ENCODE measurements around the gene NUMB. TPM values are rescaled to one million over a fixed set of nuclear protein-coding genes. Genes with fewer than 3 reads are reported as not detected.

Gene NUMB
- total RNA-seq, 1 experiment from 2014 or later, result 25.0 TPM

GRCh38 chr14:73252491-73253322 is 205.6 kb downstream of the NUMB start:
- H3K4me3 ChIP-seq, result no peak overlapping the region
- H3K27ac ChIP-seq, result no peak overlapping the region
- no peak for DNase-seq
- no peaks in the 10 kb centered on the region for H3K9me3 ChIP-seq (replicated peaks)
- no peaks in the 10 kb centered on the region for H3K27me3 ChIP-seq
- no peaks in the 10 kb centered on the region for H3K4me1 ChIP-seq
- H3K36me3 ChIP-seq, result no peaks in the 10 kb centered on the region

GRCh38 chr14:73251516-73252215 is 206.7 kb downstream of the NUMB start:
- Histone ChIP-seq H3K4me1 (no peaks in the 10 kb centered on the region), H3K27me3 (no peaks in the 10 kb centered on the region), H3K9me3 (replicated peaks) (no peaks in the 10 kb centered on the region), H3K4me3 (no peak overlapping the region), H3K27ac (no peak overlapping the region), H3K36me3 (no peaks in the 10 kb centered on the region)
- DNase-seq, result no peak

GRCh38 chr14:73250781-73251500 is 207.4 kb downstream of the NUMB start:
- H3K9me3 ChIP-seq (replicated peaks), result no peaks in the 10 kb centered on the region
- H3K4me1 ChIP-seq, result no peaks in the 10 kb centered on the region
- no peak overlapping the region for H3K27ac ChIP-seq
- H3K36me3 ChIP-seq, result no peaks in the 10 kb centered on the region
- DNase-seq, result no peak
- H3K27me3 ChIP-seq, result no peaks in the 10 kb centered on the region
- no peak overlapping the region for H3K4me3 ChIP-seq

GRCh38 chr14:73250317-73250713 is 208.0 kb downstream of the NUMB start:
- no peak for DNase-seq
- H3K27me3 ChIP-seq, result no peaks in the 10 kb centered on the region
- no peak overlapping the region for H3K27ac ChIP-seq
- H3K36me3 ChIP-seq, result no peaks in the 10 kb centered on the region
- H3K4me3 ChIP-seq, result no peak overlapping the region
- no peaks in the 10 kb centered on the region for H3K9me3 ChIP-seq (replicated peaks)
- no peaks in the 10 kb centered on the region for H3K4me1 ChIP-seq

GRCh38 chr14:73249564-73250316 is 208.6 kb downstream of the NUMB start:
- H3K4me1 ChIP-seq, result no peaks in the 10 kb centered on the region
- no peak for DNase-seq

GRCh38 chr14:73249108-73249507 is 209.2 kb downstream of the NUMB start:
- no peak for DNase-seq
- H3K27ac ChIP-seq, result no peak overlapping the region
- no peaks in the 10 kb centered on the region for H3K27me3 ChIP-seq
- no peak overlapping the region for H3K4me3 ChIP-seq
- H3K4me1 ChIP-seq, result no peaks in the 10 kb centered on the region
- H3K36me3 ChIP-seq, result no peaks in the 10 kb centered on the region
- no peaks in the 10 kb centered on the region for H3K9me3 ChIP-seq (replicated peaks)

More at GRCh38 chr14:73249564-73250316, 208.6 kb downstream of the NUMB start:
- Histone ChIP-seq H3K4me3 (no peak overlapping the region), H3K27me3 (no peaks in the 10 kb centered on the region), H3K36me3 (no peaks in the 10 kb centered on the region), H3K27ac (no peak overlapping the region), H3K9me3 (replicated peaks) (no peaks in the 10 kb centered on the region)

- DNase-seq, result no peak
- no peaks in the 10 kb centered on the region for H3K4me1 ChIP-seq
- no peaks in the 10 kb centered on the region for H3K27me3 ChIP-seq
- H3K27ac ChIP-seq, result no peak overlapping the region
- H3K36me3 ChIP-seq, result no peaks in the 10 kb centered on the region
- H3K9me3 ChIP-seq (replicated peaks), result no peaks in the 10 kb centered on the region
- H3K4me3 ChIP-seq, result no peak overlapping the region
These were observed 210.1 kb downstream of the NUMB start for GRCh38 chr14:73248108-73248868.

GRCh38 chr14:73246387-73247150 is 211.8 kb downstream of the NUMB start:
- H3K4me1 ChIP-seq, result 0 out of 2 replicates have a peak, but pooled peaks cover 4% of the 10 kb centered on the region
- H3K27ac ChIP-seq, result no peak overlapping the region
- no peak for DNase-seq
- H3K27me3 ChIP-seq, result no peaks in the 10 kb centered on the region
- H3K36me3 ChIP-seq, result no peaks in the 10 kb centered on the region
- H3K9me3 ChIP-seq (replicated peaks), result no peaks in the 10 kb centered on the region
- no peak overlapping the region for H3K4me3 ChIP-seq

- Histone ChIP-seq H3K27me3 (no peaks in the 10 kb centered on the region), H3K27ac (no peak overlapping the region), H3K36me3 (no peaks in the 10 kb centered on the region), H3K4me1 (0 out of 2 replicates have a peak, but pooled peaks cover 4% of the 10 kb centered on the region), H3K4me3 (no peak overlapping the region), H3K9me3 (replicated peaks) (no peaks in the 10 kb centered on the region)
- DNase-seq, result no peak
These were observed 212.6 kb downstream of the NUMB start for GRCh38 chr14:73245480-73246325.

- H3K9me3 ChIP-seq (replicated peaks), result no peaks in the 10 kb centered on the region
- no peak overlapping the region for H3K27ac ChIP-seq
- 0 out of 2 replicates have a peak, but pooled peaks cover 4% of the 10 kb centered on the region for H3K4me1 ChIP-seq
- peaks cover under 1% of the 10 kb centered on the region; the same call in 1 of the 2 replicates for H3K27me3 ChIP-seq
- no peak overlapping the region for H3K4me3 ChIP-seq
- DNase-seq, result no peak
- H3K36me3 ChIP-seq, result no peaks in the 10 kb centered on the region
These were observed 213.6 kb downstream of the NUMB start for GRCh38 chr14:73244541-73245290.

GRCh38 chr14:73243748-73244147 is 214.6 kb downstream of the NUMB start:
- Histone ChIP-seq H3K9me3 (replicated peaks) (no peaks in the 10 kb centered on the region), H3K36me3 (no peaks in the 10 kb centered on the region), H3K4me3 (no peak overlapping the region), H3K27me3 (peaks cover 7% of the 10 kb centered on the region; the same call in 1 of the 2 replicates), H3K27ac (no peak overlapping the region), H3K4me1 (peaks cover 7% of the 10 kb centered on the region)
- DNase-seq, result no peak

GRCh38 chr14:73243341-73243740 is 215.0 kb downstream of the NUMB start:
- Histone ChIP-seq H3K36me3 (no peaks in the 10 kb centered on the region), H3K9me3 (replicated peaks) (no peaks in the 10 kb centered on the region), H3K4me3 (no peak overlapping the region), H3K27ac (no peak overlapping the region), H3K27me3 (peaks cover 7% of the 10 kb centered on the region; the same call in 1 of the 2 replicates), H3K4me1 (peaks cover 10% of the 10 kb centered on the region)
- DNase-seq, result no peak

Data from SJCRH30 (cell line).